Stimulated activated CD8-positive, alpha-beta memory T cell treated with anti-CD3 and anti-CD28 coated beads, Interleukin-2, amount 100 ng/mL, for 1 hour (primary cell): ENCODE measurements around the gene DDX1.
"Not testable (repeated sequence)": the region's sequence is repeated elsewhere in the genome, so short reads cannot be mapped to it uniquely, and the experiment has no call there.

Experiments used
- DNase-seq, 2 donors: peaks; one replicate each; pipeline ENCODE4 v3.0.0-alpha.2; 2020; ENCODE audit warnings: low read depth in 2 of 2

The DDX1 gene

GRCh38 chr2:15674637-15675455 is 83.2 kb downstream of the DDX1 start:
- no peak for DNase-seq

GRCh38 chr2:15675456-15676195 is 84.0 kb downstream of the DDX1 start:
- no peak for DNase-seq

GRCh38 chr2:15677141-15677843 is 85.6 kb downstream of the DDX1 start:
- no peak for DNase-seq

- DNase-seq = no peak
These were observed 86.7 kb downstream of the DDX1 start for GRCh38 chr2:15678346-15678745.

GRCh38 chr2:15678909-15679308 is 87.2 kb downstream of the DDX1 start:
- DNase-seq = no peak

- no peak for DNase-seq
These were observed 87.8 kb downstream of the DDX1 start for GRCh38 chr2:15679386-15679924.

GRCh38 chr2:15680132-15680531 is 88.5 kb downstream of the DDX1 start:
- DNase-seq = not testable (repeated sequence)
